Erythroblast (primary cell): ENCODE data around the gene LHB.

ENCODE experiments used
- GATA1 ChIP-seq: IDR thresholded peaks from 2 replicates; pipeline ENCODE4 v1.6.1; 2011; ENCODE audit warnings: low read depth, mild to moderate bottlenecking, control low read depth, low read length, moderate library complexity
- POLR2A ChIP-seq: IDR thresholded peaks from 2 replicates; pipeline ENCODE4 v1.6.1; 2011; ENCODE audit warnings: mild to moderate bottlenecking, low read length

- no peak for TF ChIP-seq GATA1
- peak; percentile 95 for TF ChIP-seq POLR2A
Observed at GRCh38 chr19:48993175-48994034, 23.5 kb downstream of the LHB start, which contains the start of the genes GYS1 and RUVBL2.
